Stimulated activated CD4-positive, alpha-beta T cell treated with anti-CD3 and anti-CD28 coated beads, Interleukin-1b, Interleukin-23, amount 100 ng/mL, for 48 hours (primary cell): Measurements from ENCODE around the gene ZKSCAN4.

Experiments
- DNase-seq: peaks from one replicate; pipeline ENCODE4 v3.0.0-alpha.2; 2020

The ZKSCAN4 gene

GRCh38 chr6:28248916-28249315 lies 3.2 kb downstream of the ZKSCAN4 start:
- no peak for DNase-seq

- DNase-seq: no peak
These were observed 6.7 kb downstream of the ZKSCAN4 start for GRCh38 chr6:28245206-28245941.

- no peak for DNase-seq
These were observed 8.1 kb downstream of the ZKSCAN4 start for GRCh38 chr6:28243946-28244345.

- no peak for DNase-seq
These were observed 11.6 kb downstream of the ZKSCAN4 start for GRCh38 chr6:28240471-28240870.

- DNase-seq: no peak
These were observed 12.4 kb downstream of the ZKSCAN4 start for GRCh38 chr6:28239636-28240035.

- no peak for DNase-seq
These were observed 16.1 kb downstream of the ZKSCAN4 start for GRCh38 chr6:28235912-28236452.

- no peak for DNase-seq
These were observed 19.3 kb downstream of the ZKSCAN4 start for GRCh38 chr6:28232785-28233184.

- DNase-seq: no peak
These were observed 25.6 kb downstream of the ZKSCAN4 start for GRCh38 chr6:28226460-28226859.

- DNase-seq: peak; percentile 55
These were observed 26.8 kb downstream of the ZKSCAN4 start, which contains the start of gene ZSCAN9 for GRCh38 chr6:28225056-28225834. Gene ZSCAN9 (plus strand): TSS chr6:28225275. CDS start chr6:28227085, 1,810 bp downstream.

GRCh38 chr6:28224131-28225055 lies 27.7 kb downstream of the ZKSCAN4 start:
- DNase-seq: no peak

- DNase-seq: no peak
These were observed 31.6 kb downstream of the ZKSCAN4 start for GRCh38 chr6:28220257-28221133.

- DNase-seq: peak; percentile 14
These were observed 33.5 kb downstream of the ZKSCAN4 start for GRCh38 chr6:28218312-28219248.

GRCh38 chr6:28217890-28218289 lies 34.2 kb downstream of the ZKSCAN4 start:
- DNase-seq: no peak

GRCh38 chr6:28215425-28215824 lies 36.6 kb downstream of the ZKSCAN4 start:
- DNase-seq: no peak

GRCh38 chr6:28213213-28213523 lies 38.9 kb downstream of the ZKSCAN4 start:
- no peak for DNase-seq

GRCh38 chr6:28212510-28213212 lies 39.4 kb downstream of the ZKSCAN4 start:
- peak; percentile 83 for DNase-seq

- no peak for DNase-seq
These were observed 40.1 kb downstream of the ZKSCAN4 start for GRCh38 chr6:28211840-28212509.

- no peak for DNase-seq
These were observed 42.1 kb downstream of the ZKSCAN4 start for GRCh38 chr6:28209753-28210535.
